Measurements from ENCODE around the gene AFF3. TPM values are rescaled to one million over a fixed set of nuclear protein-coding genes. Genes with fewer than 3 reads are reported as not detected.

AFF3 gene
- total and polyA plus RNA-seq, 4 donors, result 0.48 to 5.3 (median 2.3) TPM

- H3K9ac ChIP-seq (ENCODE audit: low read depth in 1 of 2, low read length in 2 of 2), result no peak overlapping the region
- H3K27me3 ChIP-seq (ENCODE audit: control insufficient read depth in 4 of 4, insufficient read depth in 4 of 4, low read length in 3 of 4), result no peaks in the 10 kb centered on the region
- H3K4me3 ChIP-seq (ENCODE audit: low read depth in 1 of 3, low read length in 3 of 3), result no peak overlapping the region
- no peaks in the 10 kb centered on the region for H3K4me1 ChIP-seq (ENCODE audit: control insufficient read depth in 4 of 4, insufficient read depth in 4 of 4, low read length in 3 of 4)
- H3K27ac ChIP-seq (ENCODE audit: low read depth in 1 of 2, low read length in 2 of 2), result no peak overlapping the region
- no peaks in the 10 kb centered on the region for H3K9me3 ChIP-seq (ENCODE audit: control insufficient read depth in 4 of 4, low read length in 3 of 4)
- no peak for TF ChIP-seq HNF4G (IDR thresholded peaks at IDR 0.05)
- no peak for TF ChIP-seq ZBTB33 (IDR thresholded peaks at IDR 0.05)
- TF ChIP-seq JUND (IDR thresholded peaks at IDR 0.05), result no peak
- TF ChIP-seq TAF1 (conservative IDR thresholded peaks at IDR 0.05), result no peak
- TF ChIP-seq RAD21 (IDR thresholded peaks at IDR 0.05), result no peak
- TF ChIP-seq YY1 (IDR thresholded peaks at IDR 0.05), result no peak
- no peak for TF ChIP-seq EGR1 (IDR thresholded peaks at IDR 0.05; ENCODE audit: low read depth in 2 of 2)
- no peak for TF ChIP-seq FOXA2 (IDR thresholded peaks at IDR 0.05)
- TF ChIP-seq SP1 (IDR thresholded peaks at IDR 0.05), result no peak
- no peak for TF ChIP-seq REST (IDR thresholded peaks at IDR 0.05)
- no peak for TF ChIP-seq HNF4A (conservative IDR thresholded peaks at IDR 0.05)
- no peak for TF ChIP-seq ATF3 (IDR thresholded peaks at IDR 0.05)
- no peak for TF ChIP-seq MAX (IDR thresholded peaks at IDR 0.05)
- no peak for TF ChIP-seq RXRA (IDR thresholded peaks at IDR 0.05)
- no peak for TF ChIP-seq GABPA (IDR thresholded peaks at IDR 0.05 in 1 of 2, conservative IDR thresholded peaks at IDR 0.05 in 1 of 2)
- no peak for TF ChIP-seq FOXA1 (IDR thresholded peaks at IDR 0.05)
- TF ChIP-seq CTCF (IDR thresholded peaks at IDR 0.05; ENCODE audit: low read depth, low read length, missing input control), result no peak
- TF ChIP-seq NR2F2 (IDR thresholded peaks at IDR 0.05), result no peak
- no peaks in the 10 kb centered on the region for H3K36me3 ChIP-seq (ENCODE audit: control insufficient read depth in 4 of 4, insufficient read depth in 3 of 4, low read depth in 1 of 4, low read length in 3 of 4)
- DNase-seq (ENCODE audit: low spot score), result no peak
- WGBS, result 94% methylated on average over 8 of the region's 8 CpGs
Observed at GRCh38 chr2:99809259-99809900, 333.0 kb downstream of the AFF3 start.

Measured in liver (tissue), 9 donors.